ENCODE measurements around the gene DUS3L.
A peak's percentile ranks its signal among the peaks of the same experiment; 100 is the strongest.

DUS3L gene

DNA sequence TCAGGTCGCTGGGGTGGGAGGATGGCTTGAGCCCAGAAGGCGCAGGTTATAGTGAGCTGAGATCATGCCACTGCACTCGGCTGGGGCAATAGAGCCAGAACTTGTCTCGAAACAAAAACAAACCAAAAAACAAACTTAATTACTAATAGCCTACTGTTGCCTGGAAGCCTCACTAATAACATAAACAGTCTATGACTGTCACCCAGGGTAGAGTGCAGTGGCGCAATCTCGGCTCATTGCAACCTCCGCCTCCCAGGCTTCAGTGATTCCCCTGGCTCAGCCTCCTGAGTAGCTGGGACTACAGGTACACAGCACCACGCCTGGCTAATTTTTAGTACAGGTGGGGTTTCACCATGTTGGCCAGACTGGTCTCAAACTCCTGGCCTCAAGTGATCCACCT lies 52.5 kb downstream of the DUS3L start:
- TF ChIP-seq, protein P1, sequence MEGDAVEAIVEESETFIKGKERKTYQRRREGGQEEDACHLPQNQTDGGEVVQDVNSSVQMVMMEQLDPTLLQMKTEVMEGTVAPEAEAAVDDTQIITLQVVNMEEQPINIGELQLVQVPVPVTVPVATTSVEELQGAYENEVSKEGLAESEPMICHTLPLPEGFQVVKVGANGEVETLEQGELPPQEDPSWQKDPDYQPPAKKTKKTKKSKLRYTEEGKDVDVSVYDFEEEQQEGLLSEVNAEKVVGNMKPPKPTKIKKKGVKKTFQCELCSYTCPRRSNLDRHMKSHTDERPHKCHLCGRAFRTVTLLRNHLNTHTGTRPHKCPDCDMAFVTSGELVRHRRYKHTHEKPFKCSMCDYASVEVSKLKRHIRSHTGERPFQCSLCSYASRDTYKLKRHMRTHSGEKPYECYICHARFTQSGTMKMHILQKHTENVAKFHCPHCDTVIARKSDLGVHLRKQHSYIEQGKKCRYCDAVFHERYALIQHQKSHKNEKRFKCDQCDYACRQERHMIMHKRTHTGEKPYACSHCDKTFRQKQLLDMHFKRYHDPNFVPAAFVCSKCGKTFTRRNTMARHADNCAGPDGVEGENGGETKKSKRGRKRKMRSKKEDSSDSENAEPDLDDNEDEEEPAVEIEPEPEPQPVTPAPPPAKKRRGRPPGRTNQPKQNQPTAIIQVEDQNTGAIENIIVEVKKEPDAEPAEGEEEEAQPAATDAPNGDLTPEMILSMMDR (conservative IDR thresholded peaks at IDR 0.05; ENCODE audit: low read length) = no peak
- DNase-seq (ENCODE audit: low read depth) = peak; percentile 31
- H3K4me3 ChIP-seq (ENCODE audit: low read length) = no peak overlapping the region

Data from AG10803 (cell line).